ENCODE measurements around the gene VWA3A. TPM values are rescaled to one million over a fixed set of nuclear protein-coding genes. Genes with fewer than 3 reads are reported as not detected.

The VWA3A gene
- total RNA-seq (2022; extraction: Qiagen RNA extraction; ENCODE audit: low read depth), result 0.06 to 0.11 TPM in 2 of 5 replicates, not detected in the others

GRCh38 chr16:22092143-22092933 is at the start of gene VWA3A:
Gene VWA3A (plus strand): TSS chr16:22092541. CDS start chr16:22092638, 97 bp downstream.

GRCh38 chr16:22161999-22162655 is 69.8 kb downstream of the VWA3A start, which contains the start of gene SDR42E2:
Gene SDR42E2 (plus strand): TSS chr16:22162506. CDS start chr16:22165583, 3,077 bp downstream.

GRCh38 chr16:22206013-22206841 is 113.9 kb downstream of the VWA3A start, which contains the start of gene EEF2K:
Gene EEF2K (plus strand): TSS chr16:22206278. CDS start chr16:22225730, 19,452 bp downstream.

Other genes with a start within 250 kb of the VWA3A start
- gene NPIPB4, start 234.8 kb upstream of the VWA3A start, total RNA-seq (2022; extraction: Qiagen RNA extraction; ENCODE audit: low read depth), result 24.6 to 27.4 TPM (median 25.2 TPM) in 5 replicates
- 160 to 217 TPM (median 167 TPM) in 5 replicates for gene UQCRC2, start 139.2 kb upstream of the VWA3A start, total RNA-seq (2022; extraction: Qiagen RNA extraction; ENCODE audit: low read depth)
- gene PDZD9, start 91.4 kb upstream of the VWA3A start, total RNA-seq (2022; extraction: Qiagen RNA extraction; ENCODE audit: low read depth), result not detected in 5 replicates
- gene MOSMO, start 84.4 kb upstream of the VWA3A start, total RNA-seq (2022; extraction: Qiagen RNA extraction; ENCODE audit: low read depth), result 8.8 to 14.2 TPM (median 12.5 TPM) in 5 replicates
- gene SDR42E2, start 70.0 kb downstream of the VWA3A start, total RNA-seq (2022; extraction: Qiagen RNA extraction; ENCODE audit: low read depth), result not detected in 5 replicates
- gene EEF2K, start 113.7 kb downstream of the VWA3A start, total RNA-seq (2022; extraction: Qiagen RNA extraction; ENCODE audit: low read depth), result 13.1 to 16.9 TPM (median 15.7 TPM) in 5 replicates
- gene POLR3E, start 204.9 kb downstream of the VWA3A start, total RNA-seq (2022; extraction: Qiagen RNA extraction; ENCODE audit: low read depth), result 32.8 to 36.8 TPM (median 33.7 TPM) in 5 replicates